Thyroid gland (tissue), 4 donors: ENCODE results near the gene FNTB.

Source experiments
- CTCF ChIP-seq, 6 experiments: fragments of 200-600 bp in 3 of 6; fragments of 450-650 bp in 3 of 6; sonication (generic) in 3 of 6; IDR thresholded peaks; one replicate each; pipeline ENCODE4 v1.5.1; 2016 to 2019; ENCODE audit warnings: antibody characterized with exemption in 6 of 6, mild to moderate bottlenecking in 2 of 6, inconsistent platforms in 1 of 6, moderate library complexity in 1 of 6
- POLR2A ChIP-seq, 2 donors: fragments of 450-650 bp; IDR thresholded peaks; one replicate each; pipeline ENCODE4 v1.6.1; 2017; ENCODE audit warnings: antibody characterized with exemption in 2 of 2, mild to moderate bottlenecking in 2 of 2, moderate library complexity in 1 of 2

- no peak for TF ChIP-seq CTCF (IDR thresholded peaks at IDR 0.05)
- no peak for TF ChIP-seq POLR2A (IDR thresholded peaks at IDR 0.05)
Measured at GRCh38 chr14:65075628-65076325, 89.1 kb downstream of the FNTB start.
